ENCODE measurements around the gene LRRC4.

- TF ChIP-seq CTCF (IDR thresholded peaks at IDR 0.05) (no peak), POLR2A (IDR thresholded peaks at IDR 0.05) (no peak)
Measured at GRCh38 chr7:128027485-128027980, 3.7 kb downstream of the LRRC4 start.

Data from uterus (tissue), 2 donors.